Measurements from ENCODE around the gene JPT2.
"Not testable (repeated sequence)": the region's sequence is repeated elsewhere in the genome, so short reads cannot be mapped to it uniquely, and the experiment has no call there.

Gene JPT2

DNA sequence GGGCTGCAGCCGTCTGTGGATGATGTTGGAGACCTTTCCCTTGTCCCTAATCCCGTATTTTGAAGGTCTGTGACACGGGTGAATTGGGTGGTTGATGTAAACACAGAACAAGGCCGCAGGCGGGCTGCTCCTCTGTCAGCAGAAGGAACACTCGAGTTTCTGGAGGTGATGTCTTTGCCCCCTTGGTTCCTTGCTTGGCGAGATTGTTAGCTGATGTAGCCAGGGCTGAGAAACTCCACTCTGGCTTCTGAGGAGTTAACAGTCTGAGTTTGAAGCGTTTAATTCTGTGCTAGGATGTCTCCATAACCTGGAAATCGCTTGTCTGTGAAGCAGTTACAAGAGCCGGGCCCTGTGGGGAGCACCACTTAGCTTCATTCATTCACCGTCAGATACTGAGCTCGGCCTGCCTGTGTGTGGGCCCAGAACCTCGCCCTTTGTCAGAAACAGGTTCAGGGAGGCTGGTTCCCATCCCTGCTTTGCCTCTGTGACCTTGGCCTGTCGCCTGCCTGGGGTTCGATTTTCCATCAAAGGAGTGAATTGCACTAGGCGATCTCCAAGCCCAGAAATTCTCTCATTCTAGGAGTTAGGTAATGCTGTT lies 29.2 kb downstream of the JPT2 start:
- DNase-seq (ENCODE audit: low read depth, low spot score) = no peak

DNA sequence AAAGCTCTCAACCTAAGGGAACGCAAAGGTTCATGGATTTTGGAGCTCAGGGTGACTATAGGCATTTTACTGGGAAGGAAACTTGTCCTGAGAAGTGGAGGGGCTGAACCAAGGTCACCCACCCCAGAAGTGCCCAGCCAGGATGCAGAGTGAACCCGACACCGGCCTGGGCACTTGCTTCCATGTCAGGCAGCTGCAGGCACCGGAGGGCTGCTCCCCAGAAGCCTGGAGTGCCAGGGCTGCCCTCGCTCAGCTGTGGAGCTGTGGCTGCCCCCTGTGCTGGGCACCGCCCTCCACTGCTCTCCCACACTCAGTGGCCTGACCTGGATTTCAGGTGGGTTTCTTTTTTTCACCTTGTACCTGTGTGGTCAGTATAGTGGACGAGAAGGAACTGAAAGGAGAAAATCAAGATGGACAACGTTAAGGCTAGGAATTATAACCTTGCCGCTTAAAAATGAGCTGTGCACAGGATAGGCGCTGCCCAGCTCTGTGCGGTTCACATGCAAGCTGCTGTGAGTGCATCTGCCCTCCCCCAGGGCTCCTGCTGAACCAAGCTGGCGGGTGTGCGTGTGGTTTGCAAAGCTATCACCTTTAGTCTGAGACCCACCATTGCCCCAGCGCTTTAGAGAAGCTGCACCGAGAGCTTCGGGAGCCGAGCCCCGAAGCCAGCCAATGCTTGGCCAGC lies 30.1 kb downstream of the JPT2 start:
- no peak for DNase-seq (ENCODE audit: low read depth, low spot score)

DNA sequence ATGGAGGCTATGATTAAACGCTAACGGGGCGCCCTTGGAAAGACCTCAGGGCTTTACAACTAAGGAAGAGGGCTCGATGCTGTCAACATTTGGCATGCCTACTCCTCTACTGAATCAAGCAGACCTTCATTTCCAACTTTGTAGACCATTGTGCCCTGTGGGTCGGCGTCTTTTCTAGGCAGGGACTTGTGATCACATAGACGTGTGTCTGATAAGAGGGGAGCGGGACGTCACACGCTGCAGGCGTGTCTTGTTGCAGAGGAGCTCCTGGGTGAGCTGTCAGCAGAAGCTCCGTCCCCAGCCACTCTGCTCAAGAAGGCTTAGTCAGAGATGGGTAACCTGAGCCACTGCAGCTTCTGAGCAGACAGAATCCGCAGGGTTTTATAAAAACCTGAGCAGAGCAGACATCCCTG lies 30.7 kb downstream of the JPT2 start:
- DNase-seq (ENCODE audit: low read depth, low spot score) = no peak

DNA sequence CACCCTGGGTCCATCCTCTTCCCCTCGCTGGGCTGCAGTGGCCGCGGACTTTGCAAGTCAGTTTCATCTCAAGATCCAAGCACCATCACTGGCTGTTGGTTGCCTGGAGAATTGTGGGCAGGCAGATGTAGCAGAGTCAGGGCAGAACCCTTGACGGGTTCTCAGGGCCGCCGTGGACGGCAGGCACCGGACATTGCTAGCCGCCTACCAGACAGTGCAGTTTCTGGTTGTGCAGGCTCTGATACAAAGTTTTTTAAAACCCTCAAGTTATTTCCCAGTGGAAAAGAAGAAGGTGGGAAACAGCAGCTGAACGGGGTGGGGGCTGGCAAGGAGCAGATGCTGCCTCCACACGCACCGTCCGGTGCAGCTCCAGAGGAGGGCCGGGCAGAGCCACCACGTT lies 31.3 kb downstream of the JPT2 start:
- no peak for DNase-seq (ENCODE audit: low read depth, low spot score)

DNA sequence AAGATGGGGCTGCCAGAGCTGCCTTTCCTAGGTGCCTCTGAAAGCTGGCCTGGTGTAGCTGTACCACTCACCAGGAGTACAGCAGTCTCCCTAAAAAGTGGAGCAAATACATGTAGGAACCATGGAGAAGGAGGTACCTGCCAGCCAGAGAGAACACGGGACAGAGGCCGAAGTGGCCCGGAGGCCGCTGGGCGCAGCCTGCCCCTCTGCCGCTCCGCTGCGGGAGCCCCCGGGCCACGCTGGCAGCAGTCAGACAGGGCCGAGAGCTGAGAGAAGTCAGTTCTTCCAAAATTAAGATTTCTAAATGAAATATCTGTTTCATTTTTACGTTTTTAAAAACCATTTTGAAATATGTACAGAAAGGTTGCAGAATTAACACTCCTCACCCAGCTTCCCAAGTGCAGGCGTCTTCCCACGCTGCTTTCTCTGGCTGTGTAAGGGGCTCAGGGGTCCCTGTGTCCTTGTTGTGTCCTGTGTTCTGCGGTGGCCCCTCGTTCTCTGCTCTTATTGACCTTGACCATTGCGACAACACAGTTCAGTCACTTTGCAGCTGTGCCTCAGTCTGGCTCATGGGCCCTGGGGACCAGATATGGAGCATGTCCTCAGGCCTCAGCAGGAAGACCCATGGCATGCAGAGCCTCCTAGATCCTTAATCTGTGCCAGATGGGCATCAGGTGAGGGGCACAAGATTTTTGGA lies 32.9 kb downstream of the JPT2 start:
- no peak for DNase-seq (ENCODE audit: low read depth, low spot score)

DNA sequence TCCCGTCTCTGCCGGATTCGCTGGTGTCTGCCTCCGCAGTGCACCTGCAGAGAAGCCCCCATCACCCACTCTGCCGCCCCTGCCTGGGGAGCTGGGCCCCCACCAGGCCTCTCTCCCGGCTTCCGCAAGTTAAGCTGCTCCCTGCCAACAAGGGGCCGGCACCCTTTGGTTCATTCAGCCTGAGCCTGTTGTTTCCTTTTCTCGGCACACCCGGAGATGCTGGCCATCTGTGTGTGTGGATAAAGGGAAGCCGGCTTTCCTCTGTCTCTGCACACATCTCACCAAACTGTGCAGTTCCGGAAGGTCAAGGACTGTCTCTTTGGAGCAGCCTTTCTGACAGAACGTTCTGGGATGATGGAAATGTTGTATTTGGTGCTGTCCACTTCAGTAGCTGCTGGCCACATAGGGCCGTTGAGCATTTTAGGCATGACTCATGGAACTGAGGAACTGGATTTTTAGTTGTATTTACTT lies 34.7 kb downstream of the JPT2 start:
- no peak for DNase-seq (ENCODE audit: low read depth, low spot score)

DNA sequence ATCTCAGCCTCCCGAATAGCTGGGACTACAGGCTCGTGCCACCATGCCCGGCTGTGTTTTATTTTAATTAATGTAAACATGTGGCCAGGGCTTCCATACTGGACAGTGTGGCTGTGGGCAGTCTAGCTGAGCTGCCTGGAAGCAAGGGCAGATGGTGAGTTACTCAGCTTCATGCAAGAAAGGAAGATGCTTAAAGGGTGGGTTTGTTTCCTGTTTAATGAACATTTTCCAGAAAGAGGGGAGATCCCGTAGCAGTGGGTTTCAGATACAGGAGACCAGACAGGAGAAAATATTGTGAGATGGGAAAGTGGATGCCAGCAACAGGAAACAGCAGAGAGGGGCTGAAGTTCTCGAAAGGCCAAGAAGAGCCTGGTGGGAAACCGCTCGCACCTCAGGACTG lies 35.3 kb downstream of the JPT2 start:
- DNase-seq (ENCODE audit: low read depth, low spot score) = no peak

DNA sequence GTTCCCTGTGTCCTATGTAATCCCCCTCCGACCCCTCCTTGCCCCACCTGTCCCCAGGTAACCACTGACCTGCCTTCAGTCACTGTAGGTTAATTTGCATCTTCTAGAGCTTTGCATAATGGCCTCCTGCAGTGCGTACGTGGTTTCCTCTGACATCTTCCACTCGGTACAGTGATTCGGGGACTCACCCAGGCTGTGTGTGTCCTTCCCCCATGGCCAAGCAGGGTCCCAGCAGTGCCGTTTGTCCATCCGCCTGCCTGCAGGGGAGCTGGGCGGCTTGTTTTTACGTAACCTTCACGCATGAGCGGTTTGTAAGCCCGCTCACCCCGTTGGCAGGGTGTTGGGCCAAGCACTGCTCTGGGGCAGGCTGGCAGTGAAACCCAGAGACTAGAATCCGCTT lies 35.9 kb downstream of the JPT2 start:
- DNase-seq (ENCODE audit: low read depth, low spot score) = no peak

DNA sequence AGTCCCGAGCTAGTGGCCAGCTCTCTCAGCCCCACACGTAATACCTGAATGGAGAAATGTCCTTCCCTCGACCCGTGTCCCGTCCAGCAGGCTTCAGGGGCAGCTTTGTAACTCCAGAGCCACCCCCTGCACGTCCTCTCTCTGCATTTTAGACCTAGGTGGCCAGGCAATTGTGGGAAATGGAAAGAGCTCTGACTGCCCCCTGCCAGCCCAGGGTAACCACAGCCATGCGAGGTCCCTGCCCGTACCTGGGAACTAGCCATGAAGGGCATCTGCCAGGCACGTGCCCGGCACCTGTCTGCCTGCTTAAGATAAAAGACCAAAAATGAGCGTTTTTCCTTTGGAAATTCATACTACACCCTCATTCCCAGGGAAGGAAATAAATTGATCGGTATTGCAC lies 37.1 kb downstream of the JPT2 start:
- no peak for DNase-seq (ENCODE audit: low read depth, low spot score)

DNA sequence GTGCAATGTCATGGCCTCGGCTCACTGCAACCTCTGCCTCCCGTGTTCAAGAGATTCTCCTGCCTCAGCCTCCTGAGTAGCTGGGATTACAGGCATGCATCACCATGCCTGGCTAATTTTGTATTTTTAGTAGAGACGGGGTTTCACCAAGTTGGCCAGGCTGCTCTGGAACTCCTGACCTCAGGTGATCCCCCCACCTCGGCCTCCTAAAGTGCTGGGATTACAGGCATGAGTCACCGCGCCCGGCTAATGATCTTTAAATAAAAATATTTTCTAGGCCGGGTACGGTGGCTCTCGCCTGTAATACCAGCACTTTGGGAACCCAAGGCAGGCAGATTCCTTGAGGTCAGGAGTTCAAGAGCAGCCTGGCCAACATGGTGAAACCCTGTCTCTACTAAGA lies 40.2 kb downstream of the JPT2 start:
- DNase-seq (ENCODE audit: low read depth, low spot score) = not testable (repeated sequence)

DNA sequence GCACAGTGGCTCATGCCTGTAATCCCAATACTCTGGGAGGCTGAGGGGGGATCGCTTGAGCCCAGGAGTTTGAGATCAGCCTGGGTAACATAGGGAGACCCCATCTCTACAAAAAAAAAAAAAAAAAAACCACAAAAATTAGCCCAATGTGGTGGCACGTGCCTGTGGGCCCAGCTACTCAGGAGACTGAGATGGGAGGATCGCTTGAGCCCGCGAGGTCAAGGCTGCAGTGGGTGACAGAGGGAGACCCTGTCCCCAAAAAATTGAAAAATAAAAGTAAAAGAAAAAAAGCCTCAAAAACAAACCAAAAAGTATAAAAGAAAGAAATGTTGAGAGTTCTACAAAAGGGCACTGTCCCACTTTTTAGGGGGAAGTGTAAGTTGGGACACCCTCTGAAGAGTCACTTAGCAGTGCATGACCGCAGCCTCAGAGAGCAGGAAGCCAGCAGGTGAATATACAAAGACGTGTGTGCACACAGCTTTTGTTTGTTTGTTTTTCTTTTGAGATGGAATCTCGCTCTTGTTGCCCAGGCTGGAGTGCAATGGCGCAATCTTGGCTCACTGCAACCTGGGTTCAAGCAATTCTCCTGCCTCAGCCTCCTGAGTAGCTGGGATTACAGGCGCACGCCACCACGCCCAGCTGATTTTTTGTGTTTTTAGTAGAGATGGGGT lies 41.6 kb downstream of the JPT2 start:
- DNase-seq (ENCODE audit: low read depth, low spot score) = not testable (repeated sequence)

DNA sequence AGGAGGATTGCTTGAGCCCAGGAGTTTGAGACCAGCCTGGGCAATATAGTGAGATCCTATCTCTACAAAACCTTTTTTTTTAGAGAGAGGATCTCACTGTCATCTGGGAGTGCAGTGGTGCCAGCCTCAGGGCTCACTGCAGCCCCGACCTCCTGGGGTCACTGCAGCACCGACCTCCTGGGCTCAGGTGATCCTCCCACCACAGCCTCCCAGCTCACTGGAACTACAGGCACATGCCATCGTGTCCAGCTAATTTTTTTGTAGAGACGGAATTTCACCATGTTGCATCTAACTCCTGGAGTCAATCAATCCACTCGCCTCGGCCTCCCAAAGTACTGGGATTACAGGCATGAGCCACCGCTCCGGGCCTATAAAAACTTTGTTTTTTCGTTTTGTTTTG lies 43.3 kb downstream of the JPT2 start:
- no peak for DNase-seq (ENCODE audit: low read depth, low spot score)

DNA sequence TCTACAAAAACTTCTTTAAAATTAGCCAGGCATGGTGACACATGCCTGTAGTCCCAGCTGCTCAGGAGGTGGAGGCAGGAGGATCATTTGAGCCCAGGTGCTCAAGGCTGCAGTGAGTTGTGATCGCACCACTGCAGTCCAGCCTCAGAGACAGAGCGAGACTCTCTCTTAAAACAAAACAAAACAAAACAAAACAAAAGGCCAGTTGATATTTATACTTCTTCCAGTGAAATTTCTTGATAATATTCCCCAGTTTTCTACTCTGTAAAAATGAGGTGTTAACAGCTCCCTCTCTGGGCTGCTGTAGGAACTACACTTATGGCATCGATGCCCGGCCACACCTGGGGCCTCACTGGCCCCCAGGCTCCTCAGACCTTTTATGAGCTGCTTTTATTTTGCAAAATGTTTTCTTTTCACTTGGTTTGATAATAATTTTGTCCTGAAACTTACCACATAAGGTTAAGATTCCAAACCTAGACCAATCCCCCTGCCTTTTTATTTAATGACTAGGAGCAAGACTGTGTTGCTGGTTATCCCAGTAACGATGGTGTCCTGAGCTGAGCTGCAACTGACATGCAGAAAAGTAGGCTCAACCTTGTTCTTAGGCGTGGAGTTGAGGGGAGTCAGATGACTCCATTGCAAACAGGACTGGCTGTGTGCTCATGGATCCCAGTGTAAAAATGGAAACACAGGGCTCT lies 45.5 kb downstream of the JPT2 start:
- DNase-seq (ENCODE audit: low read depth, low spot score) = no peak

DNA sequence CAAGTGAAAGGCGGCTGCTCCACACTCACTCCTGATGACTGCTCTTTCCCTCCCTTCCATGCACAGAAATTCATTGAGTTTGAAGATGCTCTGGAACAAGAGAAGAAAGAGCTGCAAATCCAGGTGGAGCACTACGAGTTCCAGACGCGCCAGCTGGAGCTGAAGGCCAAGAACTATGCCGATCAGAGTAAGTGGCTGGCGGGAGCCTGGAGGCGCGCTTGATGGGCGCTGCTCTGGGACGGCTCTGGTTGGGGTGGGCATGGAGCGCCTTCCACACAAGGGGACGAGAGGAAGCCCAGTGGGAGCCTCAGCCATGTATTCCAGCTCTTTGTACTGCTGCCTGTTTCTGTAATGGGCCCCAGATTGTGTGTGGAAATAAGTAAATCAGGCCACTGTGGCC lies 46.4 kb downstream of the JPT2 start:
- DNase-seq (ENCODE audit: low read depth, low spot score) = no peak

DNA sequence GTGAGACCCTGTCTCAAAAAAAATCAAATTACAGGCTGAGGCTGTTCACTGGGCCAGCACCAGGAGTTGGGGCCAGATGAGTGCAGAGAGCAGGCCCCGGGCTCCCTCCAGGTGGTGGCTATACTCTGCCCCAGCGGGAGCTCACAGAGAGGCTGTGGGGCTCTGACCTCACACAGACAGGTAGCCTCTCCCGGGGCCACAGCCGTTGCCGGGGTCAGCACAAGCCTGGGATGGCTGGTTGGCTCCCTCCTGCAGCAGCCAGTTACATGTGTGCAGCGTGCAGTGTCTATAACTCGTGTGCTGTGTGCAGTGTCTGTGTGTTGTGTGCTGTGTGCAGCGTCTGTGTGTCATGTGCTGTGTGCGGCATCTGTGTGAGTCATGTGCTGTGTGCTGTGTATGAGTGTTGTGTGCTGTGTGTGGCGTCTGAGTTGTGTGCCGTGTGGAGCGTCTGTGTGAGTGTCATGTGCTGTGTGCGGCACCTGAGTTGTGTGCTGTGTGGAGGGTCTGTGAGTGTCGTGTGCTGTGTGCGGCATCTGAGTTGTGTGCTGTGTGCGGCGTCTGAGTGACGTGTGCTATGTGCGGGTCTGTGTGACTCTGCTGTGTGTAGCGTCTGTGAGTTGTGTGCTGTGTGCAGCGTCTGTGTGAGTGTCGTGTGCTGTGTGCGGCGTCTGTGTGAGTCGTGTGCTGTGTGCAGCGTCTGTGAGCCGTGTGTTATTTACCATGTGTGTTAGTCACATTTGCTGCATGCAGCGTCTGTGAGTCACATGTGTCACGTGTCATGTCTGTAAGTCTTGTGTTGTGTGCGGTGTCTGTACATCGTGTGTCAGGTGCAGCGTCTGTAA lies 48.8 kb downstream of the JPT2 start:
- DNase-seq (ENCODE audit: low read depth, low spot score) = no peak

DNA sequence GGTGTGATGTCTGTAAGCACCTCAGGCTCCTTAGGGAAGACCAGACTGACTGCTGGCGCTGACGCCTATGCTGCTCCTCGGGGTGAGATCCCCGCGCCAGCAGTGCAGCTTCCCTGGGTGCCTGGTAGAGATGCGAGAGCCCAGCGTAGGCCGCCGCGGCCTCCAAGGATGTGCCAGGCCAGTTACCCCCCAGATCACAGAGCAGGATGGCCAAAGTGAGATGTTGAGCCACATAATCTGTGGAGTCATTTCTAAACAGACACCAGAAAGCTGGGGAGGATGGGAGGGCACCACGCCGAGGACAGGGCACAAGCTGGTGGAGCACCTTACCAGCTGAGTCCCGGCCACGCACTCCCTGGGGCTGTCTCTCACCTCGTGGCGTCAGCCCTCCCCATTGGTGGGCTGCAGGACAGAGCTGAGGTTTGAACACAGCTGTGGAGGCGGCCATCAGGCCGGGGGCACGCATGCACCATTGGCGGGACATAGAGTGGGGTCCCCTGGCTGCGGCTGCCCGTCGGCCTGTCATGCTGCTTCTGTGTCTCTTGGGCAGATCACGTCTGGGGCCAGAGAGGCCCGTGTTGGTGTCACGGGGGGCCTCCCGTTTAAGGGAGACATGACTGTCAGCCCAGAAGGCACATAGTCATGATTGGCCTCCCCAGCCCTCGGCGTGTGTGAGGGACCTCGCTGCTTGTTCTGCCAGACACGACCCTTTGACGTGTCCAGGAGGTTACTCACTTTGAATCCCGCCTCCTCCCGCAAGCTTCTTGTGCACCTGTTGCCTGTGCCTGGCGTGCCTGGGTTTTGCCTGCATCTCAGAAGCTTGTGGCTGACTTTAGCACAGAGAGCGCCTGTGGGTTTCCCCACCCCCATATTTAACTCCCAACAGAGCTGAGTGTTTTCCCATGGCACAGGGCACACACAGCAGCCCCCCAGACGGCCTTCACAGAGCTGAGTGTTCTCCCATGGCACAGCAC lies 49.9 kb downstream of the JPT2 start:
- DNase-seq (ENCODE audit: low read depth, low spot score) = no peak

DNA sequence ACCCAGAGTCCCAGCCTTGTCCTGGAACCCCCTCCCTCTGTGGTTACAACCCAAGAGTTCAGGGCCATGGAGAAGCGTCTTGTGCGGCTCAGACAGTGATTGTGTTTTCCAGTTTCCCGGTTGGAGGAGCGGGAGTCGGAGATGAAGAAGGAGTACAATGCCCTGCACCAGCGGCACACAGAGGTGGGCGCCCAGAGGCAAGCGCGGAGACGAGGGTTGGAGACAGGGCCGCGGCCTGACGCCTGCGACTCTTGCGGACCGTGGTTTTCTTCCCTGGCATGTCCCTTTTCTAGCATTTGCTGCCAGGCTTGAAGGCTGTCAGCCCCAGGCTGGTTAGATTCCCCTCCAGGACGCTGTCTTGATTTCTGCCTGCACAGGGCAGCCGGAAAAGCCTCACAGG lies 50.9 kb downstream of the JPT2 start:
- no peak for DNase-seq (ENCODE audit: low read depth, low spot score)

DNA sequence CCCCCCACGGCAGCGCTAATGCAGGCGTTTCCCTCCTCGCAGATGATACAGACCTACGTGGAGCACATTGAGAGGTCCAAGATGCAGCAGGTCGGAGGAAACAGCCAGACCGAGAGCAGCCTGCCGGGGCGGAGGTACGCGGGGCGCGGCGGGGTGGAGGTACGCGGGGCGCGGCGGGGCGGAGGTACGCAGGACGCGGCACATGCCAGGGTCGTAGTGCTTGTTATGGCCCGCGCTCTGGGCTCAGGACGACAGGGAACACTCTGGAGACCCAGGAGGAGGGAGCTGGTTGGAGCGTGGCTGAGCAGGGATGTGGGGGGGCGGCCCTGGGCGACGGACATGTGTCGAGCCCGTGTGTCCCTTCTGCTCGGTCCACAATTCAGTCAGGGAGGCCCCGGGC lies 51.4 kb downstream of the JPT2 start:
- DNase-seq (ENCODE audit: low read depth, low spot score) = no peak

DNA sequence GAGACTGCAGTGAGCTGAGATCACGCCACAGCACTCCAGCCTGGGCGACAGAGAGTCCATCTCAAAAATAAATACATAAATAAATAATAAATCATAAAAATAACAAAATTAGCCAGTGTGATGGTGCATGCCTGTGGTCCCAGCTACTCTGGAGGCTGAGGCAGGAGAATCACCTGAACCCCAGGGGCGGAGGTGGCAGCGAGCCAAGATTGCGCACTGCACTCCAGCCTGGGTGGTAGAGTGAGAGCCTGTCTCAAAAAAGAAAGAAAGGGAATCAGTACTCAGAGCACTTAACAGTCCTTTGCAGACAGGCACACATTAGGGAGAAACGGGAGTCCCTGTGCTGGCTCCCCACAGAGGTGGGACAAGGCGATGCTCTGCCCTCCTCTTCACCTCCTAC lies 53.0 kb downstream of the JPT2 start:
- DNase-seq (ENCODE audit: low read depth, low spot score) = no peak

DNA sequence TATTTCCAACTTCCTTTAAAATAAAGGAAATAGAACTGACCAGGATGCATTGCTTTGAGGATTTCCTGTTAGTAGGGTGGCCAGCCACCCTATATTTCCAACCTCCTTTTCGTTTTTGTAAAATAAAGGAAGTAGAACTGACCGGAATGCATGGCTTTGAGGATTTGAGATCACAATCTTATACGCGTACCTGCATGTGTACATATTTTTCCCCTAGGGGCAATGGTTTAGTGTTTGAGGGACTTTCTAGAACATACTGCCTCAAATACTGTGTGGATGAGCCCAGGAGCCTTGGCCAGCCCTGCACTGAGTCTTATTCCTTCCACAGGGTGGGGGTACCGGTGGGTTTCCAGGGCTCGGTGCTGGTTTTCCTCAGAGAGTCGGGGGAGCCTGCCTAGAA lies 53.5 kb downstream of the JPT2 start:
- DNase-seq (ENCODE audit: low read depth, low spot score) = no peak
